HEK293 (cell line): ENCODE data around the gene LRSAM1.

ENCODE experiments used
- CTCF ChIA-PET: fragments of 350-600 bp; formaldehyde crosslinking; extraction: SDS; loops from one replicate; lab custom pipeline; 2021; ENCODE audit warnings: antibody characterized with exemption; lab: Yijun Ruan, JAX
- POLR2A ChIA-PET: fragments of 300-600 bp; formaldehyde crosslinking; extraction: SDS; loops from one replicate; lab custom pipeline; 2020; ENCODE audit warnings: antibody characterized with exemption, inconsistent platforms; lab: Yijun Ruan, JAX
- H3K27ac ChIP-seq: fragments of 200-500 bp; sonication (Bioruptor generic); 2 replicates; pipeline ENCODE4 v1.5.1; 2014; ENCODE audit warnings: low read depth, low read length, control low read depth, inconsistent platforms; ENCODE audit errors: extremely low read depth
- H3K36me3 ChIP-seq, 2 experiments: fragments of 200-500 bp in 1 of 2; sonication (Bioruptor generic) in 1 of 2; 1 replicate in 1 of 2; 2 replicates in 1 of 2; pipeline ENCODE4 v1.5.1; 2014 to 2017; ENCODE audit warnings: inconsistent platforms in 2 of 2, low read length in 2 of 2; ENCODE audit not compliant: control insufficient read depth in 2 of 2, insufficient read depth in 1 of 2
- H3K4me1 ChIP-seq: fragments of 200-500 bp; sonication (Bioruptor generic); 2 replicates; pipeline ENCODE4 v1.5.1; 2014; ENCODE audit warnings: mild to moderate bottlenecking, low read length, inconsistent platforms; ENCODE audit not compliant: control insufficient read depth, insufficient read depth
- H3K4me3 ChIP-seq: 2 replicates; pipeline ENCODE4 v1.5.1; 2011; ENCODE audit warnings: low read depth, mild to moderate bottlenecking, control low read depth, low read length, moderate library complexity
- H3K9me3 ChIP-seq: fragments of 200-500 bp; sonication (Bioruptor generic); 2 replicates; pipeline ENCODE4 v1.5.1; 2014; ENCODE audit warnings: low read depth, low read length, inconsistent platforms; ENCODE audit not compliant: control insufficient read depth, insufficient read depth
- KLF8 ChIP-seq: fragments of 450-650 bp; formaldehyde crosslinking; IDR thresholded peaks from 2 replicates; pipeline ENCODE4 v1.5.1; 2016; ENCODE audit warnings: missing biosample characterization, missing genetic modification characterization
- OVOL3 ChIP-seq: fragments of 450-650 bp; formaldehyde crosslinking; IDR thresholded peaks from 2 replicates; pipeline ENCODE4 v1.5.1; 2016; ENCODE audit warnings: missing biosample characterization, missing genetic modification characterization
- SP3 ChIP-seq: fragments of 450-650 bp; formaldehyde crosslinking; IDR thresholded peaks from 2 replicates; pipeline ENCODE4 v1.5.1; 2016; ENCODE audit warnings: missing biosample characterization, missing genetic modification characterization
- ZFP69B ChIP-seq: fragments of 450-650 bp; formaldehyde crosslinking; IDR thresholded peaks from 2 replicates; pipeline ENCODE4 v1.5.1; 2016; ENCODE audit warnings: missing biosample characterization, missing genetic modification characterization
- ZNF157 ChIP-seq: fragments of 450-650 bp; formaldehyde crosslinking; IDR thresholded peaks from 2 replicates; pipeline ENCODE4 v1.5.1; 2016; ENCODE audit warnings: missing biosample characterization, missing genetic modification characterization
- ZNF221 ChIP-seq: fragments of 450-650 bp; formaldehyde crosslinking; IDR thresholded peaks from 2 replicates; pipeline ENCODE4 v1.5.1; 2017; ENCODE audit warnings: missing biosample characterization, missing genetic modification characterization, borderline replicate concordance
- ZNF311 ChIP-seq: fragments of 450-650 bp; formaldehyde crosslinking; IDR thresholded peaks from 2 replicates; pipeline ENCODE4 v1.5.1; 2017; ENCODE audit warnings: missing biosample characterization, missing genetic modification characterization, borderline replicate concordance
- ZNF501 ChIP-seq: fragments of 450-650 bp; formaldehyde crosslinking; IDR thresholded peaks from 2 replicates; pipeline ENCODE4 v1.5.1; 2016; ENCODE audit warnings: missing biosample characterization, missing genetic modification characterization
- ZNF585B ChIP-seq: fragments of 450-650 bp; formaldehyde crosslinking; IDR thresholded peaks from 2 replicates; pipeline ENCODE4 v1.5.1; 2016; ENCODE audit warnings: missing biosample characterization, missing genetic modification characterization
- ZNF658 ChIP-seq: fragments of 450-650 bp; formaldehyde crosslinking; IDR thresholded peaks from 2 replicates; pipeline ENCODE4; 2016; ENCODE audit warnings: missing biosample characterization, missing genetic modification characterization
- TF ChIP-seq, protein P1 (sequence below): fragments of 450-650 bp; formaldehyde crosslinking; IDR thresholded peaks from 2 replicates; pipeline ENCODE4 v1.5.1; 2017; ENCODE audit warnings: missing biosample characterization, missing genetic modification characterization
- TF ChIP-seq, protein P2 (sequence below): fragments of 450-650 bp; formaldehyde crosslinking; IDR thresholded peaks from 2 replicates; pipeline ENCODE4 v1.5.1; 2016; ENCODE audit warnings: missing biosample characterization, missing genetic modification characterization
- TF ChIP-seq, protein P3 (sequence below): fragments of 450-650 bp; formaldehyde crosslinking; IDR thresholded peaks from 2 replicates; pipeline ENCODE4 v1.5.1; 2016; ENCODE audit warnings: missing biosample characterization, missing genetic modification characterization
- TF ChIP-seq, protein P4 (sequence below): fragments of 450-650 bp; IDR thresholded peaks from 2 replicates; pipeline ENCODE4 v1.5.1; 2018; ENCODE audit warnings: missing biosample characterization, missing genetic modification characterization

The LRSAM1 gene

DNA sequence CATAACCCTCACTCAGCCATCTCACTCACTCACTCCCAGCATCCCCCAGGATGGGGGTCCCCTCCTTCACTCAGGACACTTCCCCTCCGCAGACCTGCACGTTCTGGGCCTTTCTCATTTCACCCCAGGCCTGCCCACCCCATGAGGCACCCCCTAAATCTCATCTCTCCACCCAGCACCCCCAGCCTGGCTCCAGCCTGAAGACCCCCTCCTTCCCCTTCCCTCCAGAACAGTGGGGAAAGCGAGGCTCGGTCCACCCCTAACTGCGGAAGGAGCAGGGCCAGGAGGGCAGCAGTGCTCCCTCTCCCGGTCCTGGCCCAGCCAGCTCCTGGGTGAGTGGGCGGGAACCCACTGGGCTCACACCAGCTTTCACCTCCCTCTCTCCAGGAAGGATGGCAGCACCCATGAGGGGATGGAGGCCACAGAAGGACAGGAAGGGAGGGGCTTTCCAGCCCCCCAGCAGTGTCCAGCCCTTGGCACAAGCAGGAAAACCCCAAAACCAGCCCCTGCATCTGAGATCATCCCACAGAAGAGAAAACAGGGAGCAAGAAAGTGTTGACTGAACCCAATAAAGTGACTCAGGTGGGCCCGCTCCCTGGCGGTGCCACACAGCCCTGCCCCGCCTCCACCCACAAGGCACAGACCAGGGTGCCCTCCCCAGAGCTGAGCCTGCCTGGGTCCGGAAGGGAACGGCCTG lies 55.0 kb downstream of the LRSAM1 start (continued):
- TF ChIP-seq, protein P1, sequence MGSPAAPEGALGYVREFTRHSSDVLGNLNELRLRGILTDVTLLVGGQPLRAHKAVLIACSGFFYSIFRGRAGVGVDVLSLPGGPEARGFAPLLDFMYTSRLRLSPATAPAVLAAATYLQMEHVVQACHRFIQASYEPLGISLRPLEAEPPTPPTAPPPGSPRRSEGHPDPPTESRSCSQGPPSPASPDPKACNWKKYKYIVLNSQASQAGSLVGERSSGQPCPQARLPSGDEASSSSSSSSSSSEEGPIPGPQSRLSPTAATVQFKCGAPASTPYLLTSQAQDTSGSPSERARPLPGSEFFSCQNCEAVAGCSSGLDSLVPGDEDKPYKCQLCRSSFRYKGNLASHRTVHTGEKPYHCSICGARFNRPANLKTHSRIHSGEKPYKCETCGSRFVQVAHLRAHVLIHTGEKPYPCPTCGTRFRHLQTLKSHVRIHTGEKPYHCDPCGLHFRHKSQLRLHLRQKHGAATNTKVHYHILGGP (tag by site-specific recombination) = no peak

DNA sequence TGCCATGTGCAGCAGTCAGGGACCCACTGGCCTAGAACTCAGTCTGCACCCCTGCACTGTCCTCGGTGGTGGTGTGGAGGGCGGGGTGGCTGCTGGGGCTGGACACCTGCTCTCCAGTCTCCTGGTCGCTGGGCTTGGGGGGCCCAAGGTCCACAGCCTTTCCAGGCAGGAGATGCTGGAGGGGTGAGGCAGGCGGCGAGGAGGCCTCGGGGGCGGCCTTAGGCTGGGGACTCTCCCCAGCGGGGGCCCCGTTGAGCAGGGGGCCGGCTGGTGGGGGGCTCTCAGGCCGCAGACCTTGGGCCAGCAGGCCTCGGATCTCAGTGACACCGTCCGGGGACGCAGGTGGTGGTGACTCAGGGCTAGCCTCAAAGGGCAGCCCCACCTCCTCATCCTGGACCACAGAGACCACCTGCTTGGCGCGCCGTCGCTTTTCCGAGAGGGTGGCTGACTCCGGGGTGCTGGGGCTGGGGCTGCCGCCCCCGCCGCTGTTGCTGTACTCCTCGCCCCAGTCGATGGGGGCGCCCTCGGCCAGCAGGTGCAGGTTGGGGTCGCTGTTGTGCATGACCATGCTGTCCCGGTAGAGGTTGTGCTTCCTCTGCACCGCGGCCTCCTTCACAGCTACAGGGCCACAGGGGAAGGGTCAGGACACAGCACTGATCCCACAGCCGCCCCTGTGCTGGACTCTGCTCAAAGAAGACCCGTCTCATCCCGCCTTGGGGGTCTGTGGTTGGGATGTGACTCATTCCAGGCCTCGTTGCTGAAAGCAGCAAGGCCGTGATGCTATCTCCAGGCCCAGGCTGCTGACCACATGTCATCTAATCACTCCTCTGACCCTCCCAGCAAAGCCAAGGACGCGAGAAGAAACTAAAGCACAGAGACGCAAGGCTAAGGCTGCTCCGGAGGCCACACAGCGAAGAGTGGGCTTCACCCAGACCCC lies 55.8 kb downstream of the LRSAM1 start:
- Histone ChIP-seq H3K9me3 (no peaks in the 10 kb centered on the region), H3K27ac (no peak overlapping the region), H3K4me1 (no peaks in the 10 kb centered on the region), H3K4me3 (no peak overlapping the region), H3K36me3 (peaks cover 0 to 49% of the 10 kb centered on the region in 2 experiments; a peak in 2 of 3 replicates)
- ChIA-PET POLR2A (no interaction called here), CTCF (interaction anchor here (0.5 to 1.0 kb wide), 5 partner anchors 19 to 448 kb away, joined by 3 to 5 read pairs (median 4); no protein-coding TSS in a partner anchor)
- TF ChIP-seq ZNF311 (tag by site-specific recombination) (no peak), OVOL3 (tag by site-specific recombination) (no peak), ZFP69B (tag by site-specific recombination) (no peak), KLF8 (tag by site-specific recombination) (no peak), ZNF221 (tag by site-specific recombination) (no peak), SP3 (tag by site-specific recombination) (no peak), ZNF157 (tag by site-specific recombination) (no peak), ZNF585B (tag by site-specific recombination) (no peak), ZNF658 (no peak), ZNF501 (no peak)
- TF ChIP-seq, protein P2, sequence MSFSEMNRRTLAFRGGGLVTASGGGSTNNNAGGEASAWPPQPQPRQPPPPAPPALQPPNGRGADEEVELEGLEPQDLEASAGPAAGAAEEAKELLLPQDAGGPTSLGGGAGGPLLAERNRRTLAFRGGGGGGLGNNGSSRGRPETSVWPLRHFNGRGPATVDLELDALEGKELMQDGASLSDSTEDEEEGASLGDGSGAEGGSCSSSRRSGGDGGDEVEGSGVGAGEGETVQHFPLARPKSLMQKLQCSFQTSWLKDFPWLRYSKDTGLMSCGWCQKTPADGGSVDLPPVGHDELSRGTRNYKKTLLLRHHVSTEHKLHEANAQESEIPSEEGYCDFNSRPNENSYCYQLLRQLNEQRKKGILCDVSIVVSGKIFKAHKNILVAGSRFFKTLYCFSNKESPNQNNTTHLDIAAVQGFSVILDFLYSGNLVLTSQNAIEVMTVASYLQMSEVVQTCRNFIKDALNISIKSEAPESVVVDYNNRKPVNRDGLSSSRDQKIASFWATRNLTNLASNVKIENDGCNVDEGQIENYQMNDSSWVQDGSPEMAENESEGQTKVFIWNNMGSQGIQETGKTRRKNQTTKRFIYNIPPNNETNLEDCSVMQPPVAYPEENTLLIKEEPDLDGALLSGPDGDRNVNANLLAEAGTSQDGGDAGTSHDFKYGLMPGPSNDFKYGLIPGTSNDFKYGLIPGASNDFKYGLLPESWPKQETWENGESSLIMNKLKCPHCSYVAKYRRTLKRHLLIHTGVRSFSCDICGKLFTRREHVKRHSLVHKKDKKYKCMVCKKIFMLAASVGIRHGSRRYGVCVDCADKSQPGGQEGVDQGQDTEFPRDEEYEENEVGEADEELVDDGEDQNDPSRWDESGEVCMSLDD = no peak
- TF ChIP-seq, protein P3, sequence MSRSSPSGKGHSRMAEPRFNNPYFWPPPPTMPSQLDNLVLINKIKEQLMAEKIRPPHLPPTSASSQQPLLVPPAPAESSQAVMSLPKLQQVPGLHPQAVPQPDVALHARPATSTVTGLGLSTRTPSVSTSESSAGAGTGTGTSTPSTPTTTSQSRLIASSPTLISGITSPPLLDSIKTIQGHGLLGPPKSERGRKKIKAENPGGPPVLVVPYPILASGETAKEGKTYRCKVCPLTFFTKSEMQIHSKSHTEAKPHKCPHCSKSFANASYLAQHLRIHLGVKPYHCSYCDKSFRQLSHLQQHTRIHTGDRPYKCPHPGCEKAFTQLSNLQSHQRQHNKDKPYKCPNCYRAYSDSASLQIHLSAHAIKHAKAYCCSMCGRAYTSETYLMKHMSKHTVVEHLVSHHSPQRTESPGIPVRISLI (tag by site-specific recombination) = no peak
- TF ChIP-seq, protein P4, sequence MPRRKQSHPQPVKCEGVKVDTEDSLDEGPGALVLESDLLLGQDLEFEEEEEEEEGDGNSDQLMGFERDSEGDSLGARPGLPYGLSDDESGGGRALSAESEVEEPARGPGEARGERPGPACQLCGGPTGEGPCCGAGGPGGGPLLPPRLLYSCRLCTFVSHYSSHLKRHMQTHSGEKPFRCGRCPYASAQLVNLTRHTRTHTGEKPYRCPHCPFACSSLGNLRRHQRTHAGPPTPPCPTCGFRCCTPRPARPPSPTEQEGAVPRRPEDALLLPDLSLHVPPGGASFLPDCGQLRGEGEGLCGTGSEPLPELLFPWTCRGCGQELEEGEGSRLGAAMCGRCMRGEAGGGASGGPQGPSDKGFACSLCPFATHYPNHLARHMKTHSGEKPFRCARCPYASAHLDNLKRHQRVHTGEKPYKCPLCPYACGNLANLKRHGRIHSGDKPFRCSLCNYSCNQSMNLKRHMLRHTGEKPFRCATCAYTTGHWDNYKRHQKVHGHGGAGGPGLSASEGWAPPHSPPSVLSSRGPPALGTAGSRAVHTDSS (tag by site-specific recombination) = no peak
